Cardiac muscle cell (in vitro differentiated cells and primary cell): ENCODE results near the gene NAXD. TPM values are rescaled to one million over a fixed set of nuclear protein-coding genes. Genes with fewer than 3 reads are reported as not detected.

Experiments used
- DNase-seq, 2 donors: peaks; one replicate each; pipeline versions ENCODE4 v3.0.0 to v3.0.0-alpha.2; 2010 to 2017; ENCODE audit warnings: low read depth in 1 of 2, low spot score in 1 of 2
- H3K27ac ChIP-seq: fragments of 200-600 bp; sonication (generic); 2 replicates; pipeline ENCODE4 v1.5.1; 2016
- H3K27me3 ChIP-seq: fragments of 200-600 bp; sonication (generic); 2 replicates; pipeline ENCODE4 v1.6.0; 2016; ENCODE audit warnings: control low read depth
- H3K36me3 ChIP-seq: fragments of 200-600 bp; sonication (generic); 2 replicates; pipeline ENCODE4 v1.5.1; 2016; ENCODE audit warnings: control low read depth
- H3K4me1 ChIP-seq: fragments of 200-600 bp; sonication (generic); 2 replicates; pipeline ENCODE4 v1.8.1; 2017; ENCODE audit warnings: low read depth, mild to moderate bottlenecking, mixed run types
- H3K4me3 ChIP-seq: fragments of 200-600 bp; sonication (generic); 2 replicates; pipeline ENCODE4 v1.5.1; 2016; ENCODE audit warnings: mild to moderate bottlenecking
- H3K9me3 ChIP-seq: fragments of 200-600 bp; sonication (generic); 2 replicates; pipeline ENCODE4 v1.5.1; 2017; ENCODE audit warnings: low read depth, mild to moderate bottlenecking, control low read depth
- CTCF ChIP-seq: IDR thresholded peaks from 2 replicates; pipeline ENCODE4 v1.5.1; 2012; ENCODE audit warnings: low read depth, mild to moderate bottlenecking, low read length
- polyA plus RNA-seq: library from polyadenylated mRNA; unstranded; fragments of >200 nt; fragmentation: Nextera tagmentation; extraction: Ambion mirVana; gene quantifications from 2 replicates; pipeline ENCODE4 v1.2.1, GENCODE V29; 2016
- total RNA-seq: library from RNA; depleted of rRNA; stranded (reverse); fragments of >200 nt; gene quantifications from 2 replicates; pipeline ENCODE4 v1.2.3, GENCODE V29; 2016

Gene NAXD
- total and polyA plus RNA-seq, 2 experiments from 2014 or later: 36.8 to 40.7 TPM

GRCh38 chr13:110643768-110644421, 28.6 kb downstream of the NAXD start:
- Histone ChIP-seq H3K36me3 (peaks cover 18% of the 10 kb centered on the region), H3K27me3 (no peaks in the 10 kb centered on the region), H3K9me3 (no peaks in the 10 kb centered on the region), H3K27ac (peak overlapping the region; percentile 13), H3K4me1 (peaks cover 3% of the 10 kb centered on the region), H3K4me3 (no peak overlapping the region)
- DNase-seq: no peak
- TF ChIP-seq CTCF: no peak

GRCh38 chr13:110644892-110645521, 29.7 kb downstream of the NAXD start:
- H3K27ac ChIP-seq: no peak overlapping the region
- TF ChIP-seq CTCF: peak; percentile 37
- H3K27me3 ChIP-seq: no peaks in the 10 kb centered on the region

GRCh38 chr13:110645750-110646149, 30.4 kb downstream of the NAXD start:
- no peak for TF ChIP-seq CTCF
- Histone ChIP-seq H3K27ac (no peak overlapping the region), H3K4me1 (peaks cover 3% of the 10 kb centered on the region), H3K36me3 (peaks cover 18% of the 10 kb centered on the region), H3K9me3 (no peaks in the 10 kb centered on the region), H3K4me3 (no peak overlapping the region), H3K27me3 (no peaks in the 10 kb centered on the region)
- no peak for DNase-seq

More at GRCh38 chr13:110644892-110645521, 29.7 kb downstream of the NAXD start:
- DNase-seq: peak; percentile 65 to 80
- Histone ChIP-seq H3K36me3 (peaks cover 14% of the 10 kb centered on the region), H3K4me1 (peaks cover 3% of the 10 kb centered on the region), H3K9me3 (no peaks in the 10 kb centered on the region), H3K4me3 (no peak overlapping the region)

- H3K27ac ChIP-seq: no peak overlapping the region
- peaks cover 3% of the 10 kb centered on the region for H3K4me1 ChIP-seq
- no peak overlapping the region for H3K4me3 ChIP-seq
- peaks cover 21% of the 10 kb centered on the region for H3K36me3 ChIP-seq
- no peaks in the 10 kb centered on the region for H3K9me3 ChIP-seq
- no peak for DNase-seq
- TF ChIP-seq CTCF: no peak
- no peaks in the 10 kb centered on the region for H3K27me3 ChIP-seq
Measured at GRCh38 chr13:110646442-110647364, 31.4 kb downstream of the NAXD start.

GRCh38 chr13:110647365-110647737, 32.0 kb downstream of the NAXD start:
- no peak for TF ChIP-seq CTCF

More at GRCh38 chr13:110647365-110647737, 32.0 kb downstream of the NAXD start:
- no peak overlapping the region for H3K4me3 ChIP-seq
- peaks cover 3% of the 10 kb centered on the region for H3K4me1 ChIP-seq
- H3K9me3 ChIP-seq: no peaks in the 10 kb centered on the region
- H3K27me3 ChIP-seq: no peaks in the 10 kb centered on the region
- peaks cover 18% of the 10 kb centered on the region for H3K36me3 ChIP-seq
- no peak overlapping the region for H3K27ac ChIP-seq
- DNase-seq: no peak
